ENCODE measurements around the gene MTHFD1. TPM values are rescaled to one million over a fixed set of nuclear protein-coding genes. Genes with fewer than 3 reads are reported as not detected.

The MTHFD1 gene
- total RNA-seq, 4 donors from 2014 or later = 36.2 to 68.7 (median 42.0) TPM

DNA sequence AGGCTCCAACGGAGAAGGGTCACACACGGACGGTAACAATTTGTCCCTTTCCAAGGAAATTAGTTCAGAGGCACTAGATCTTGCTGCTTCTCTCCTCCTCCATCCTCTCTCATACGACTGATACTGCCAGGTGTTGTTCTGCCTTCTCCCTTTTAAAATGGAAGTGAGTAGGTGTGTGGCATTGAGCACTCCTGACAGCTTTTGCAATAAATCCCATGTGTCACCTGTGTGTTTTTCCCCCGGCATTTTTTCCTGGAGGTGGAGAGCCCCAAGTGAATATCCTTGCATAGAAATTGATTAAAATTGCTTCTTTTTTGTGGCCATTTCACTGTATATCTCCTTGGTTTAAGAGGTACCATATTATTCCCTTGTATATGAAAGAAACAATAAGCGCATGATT is 51.0 kb downstream of the MTHFD1 start:
- in situ Hi-C loops (cut with MboI; ENCODE audit: low sequenced_read_pairs in 4 of 4) (loop anchor here in 2 of 4 donors (10.0 to 25.0 kb wide), 2 partner anchors 196 to 198 kb away; no protein-coding TSS in a partner anchor), intact Hi-C loops (cut with DNase I; ENCODE audit: low total_unique reads) (no loop called here)
- no peaks in the 10 kb centered on the region for H3K9me3 ChIP-seq
- no peaks in the 10 kb centered on the region for H3K4me1 ChIP-seq
- no peak overlapping the region for H3K27ac ChIP-seq
- peaks cover 0 to 83% of the 10 kb centered on the region in 2 donors for H3K36me3 ChIP-seq
- TF ChIP-seq, protein P1, sequence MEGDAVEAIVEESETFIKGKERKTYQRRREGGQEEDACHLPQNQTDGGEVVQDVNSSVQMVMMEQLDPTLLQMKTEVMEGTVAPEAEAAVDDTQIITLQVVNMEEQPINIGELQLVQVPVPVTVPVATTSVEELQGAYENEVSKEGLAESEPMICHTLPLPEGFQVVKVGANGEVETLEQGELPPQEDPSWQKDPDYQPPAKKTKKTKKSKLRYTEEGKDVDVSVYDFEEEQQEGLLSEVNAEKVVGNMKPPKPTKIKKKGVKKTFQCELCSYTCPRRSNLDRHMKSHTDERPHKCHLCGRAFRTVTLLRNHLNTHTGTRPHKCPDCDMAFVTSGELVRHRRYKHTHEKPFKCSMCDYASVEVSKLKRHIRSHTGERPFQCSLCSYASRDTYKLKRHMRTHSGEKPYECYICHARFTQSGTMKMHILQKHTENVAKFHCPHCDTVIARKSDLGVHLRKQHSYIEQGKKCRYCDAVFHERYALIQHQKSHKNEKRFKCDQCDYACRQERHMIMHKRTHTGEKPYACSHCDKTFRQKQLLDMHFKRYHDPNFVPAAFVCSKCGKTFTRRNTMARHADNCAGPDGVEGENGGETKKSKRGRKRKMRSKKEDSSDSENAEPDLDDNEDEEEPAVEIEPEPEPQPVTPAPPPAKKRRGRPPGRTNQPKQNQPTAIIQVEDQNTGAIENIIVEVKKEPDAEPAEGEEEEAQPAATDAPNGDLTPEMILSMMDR (IDR thresholded peaks at IDR 0.05 in 4 of 5, conservative IDR thresholded peaks at IDR 0.05 in 1 of 5) = no peak
- no peak for TF ChIP-seq POLR2A (IDR thresholded peaks at IDR 0.05)
- H3K27me3 ChIP-seq = no peaks in the 10 kb centered on the region
- no peak overlapping the region for H3K4me3 ChIP-seq
- DNase-seq (no peak), ATAC-seq (no peak)

DNA sequence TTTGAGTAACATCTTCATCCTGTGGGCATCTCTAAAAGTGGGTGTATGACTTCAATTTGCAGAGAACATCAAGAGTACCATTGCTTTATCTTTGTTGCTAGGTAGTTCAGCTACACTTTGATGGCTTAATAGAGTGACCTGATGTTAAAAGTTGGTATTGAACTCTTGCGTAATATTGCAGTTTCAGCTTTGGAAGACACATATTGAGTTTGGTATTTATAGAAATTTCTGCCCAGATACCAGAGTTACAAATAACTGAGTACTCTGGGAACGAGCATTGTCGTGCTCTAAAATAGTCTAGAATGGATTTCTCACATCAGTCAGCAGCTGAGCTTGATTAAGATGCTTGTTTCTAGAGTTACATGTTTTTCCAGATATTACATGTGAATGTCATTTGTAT is 52.3 kb downstream of the MTHFD1 start:
- H3K27me3 ChIP-seq = no peaks in the 10 kb centered on the region
- TF ChIP-seq, protein P1 (IDR thresholded peaks at IDR 0.05 in 4 of 5, conservative IDR thresholded peaks at IDR 0.05 in 1 of 5) = no peak
- TF ChIP-seq POLR2A (IDR thresholded peaks at IDR 0.05) = no peak
- intact Hi-C loops (cut with DNase I; ENCODE audit: low total_unique reads) (no loop called here), in situ Hi-C loops (cut with MboI; ENCODE audit: low sequenced_read_pairs in 4 of 4) (loop anchor here in 1 of 4 donors (25.0 kb wide), 1 partner anchor 197 kb away; no protein-coding TSS in a partner anchor)
- no peak overlapping the region for H3K27ac ChIP-seq
- DNase-seq = no peak
- peaks cover 0 to 81% of the 10 kb centered on the region in 2 donors for H3K36me3 ChIP-seq
- H3K4me3 ChIP-seq = no peak overlapping the region
- no peak for ATAC-seq
- no peaks in the 10 kb centered on the region for H3K4me1 ChIP-seq
- no peaks in the 10 kb centered on the region for H3K9me3 ChIP-seq

DNA sequence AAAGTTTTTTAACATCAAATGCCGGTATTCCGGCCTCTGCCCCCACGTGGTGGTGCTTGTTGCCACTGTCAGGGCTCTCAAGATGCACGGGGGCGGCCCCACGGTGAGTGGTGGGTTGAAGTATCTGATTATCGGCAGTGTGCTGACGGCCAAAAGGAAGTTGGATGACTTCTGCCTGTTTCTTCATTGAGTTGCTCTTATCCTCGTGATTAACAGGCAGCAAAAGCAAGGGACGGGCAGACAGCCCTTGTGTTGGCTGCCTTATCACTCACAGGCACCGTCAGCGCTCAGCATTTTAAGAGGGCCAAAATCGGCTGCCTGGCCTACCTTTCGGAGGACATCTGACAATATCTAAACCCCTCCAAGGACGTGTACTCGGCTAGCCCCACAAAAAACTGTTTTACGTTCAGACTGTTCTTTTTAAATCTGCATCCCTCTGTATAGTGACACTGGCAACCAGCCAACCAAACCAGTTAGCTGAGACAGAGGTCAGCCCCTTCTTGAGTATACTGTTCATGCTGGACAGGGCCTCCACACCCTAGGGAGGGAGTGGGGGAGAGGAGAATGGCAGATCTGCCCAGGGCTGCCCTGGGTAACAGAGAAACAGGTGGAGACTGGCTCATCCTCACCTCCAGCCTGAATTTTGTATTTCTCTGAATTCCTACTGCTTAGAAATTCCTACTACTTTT is 54.3 kb downstream of the MTHFD1 start:
- H3K36me3 ChIP-seq = peaks cover 0 to 65% of the 10 kb centered on the region in 2 donors
- ATAC-seq (no peak), DNase-seq (no peak)
- intact Hi-C loops (cut with DNase I; ENCODE audit: low total_unique reads) = no loop called here
- no peak overlapping the region for H3K27ac ChIP-seq
- no peak for TF ChIP-seq POLR2A (IDR thresholded peaks at IDR 0.05)
- TF ChIP-seq, protein P1 (IDR thresholded peaks at IDR 0.05 in 4 of 5, conservative IDR thresholded peaks at IDR 0.05 in 1 of 5) = no peak
- H3K4me3 ChIP-seq = no peak overlapping the region
- H3K4me1 ChIP-seq = no peaks in the 10 kb centered on the region
- H3K9me3 ChIP-seq = no peaks in the 10 kb centered on the region
- in situ Hi-C loops (cut with MboI; ENCODE audit: low sequenced_read_pairs in 4 of 4) = loop anchor here in 1 of 4 donors (25.0 kb wide), 1 partner anchor 195 kb away; no protein-coding TSS in a partner anchor
- no peaks in the 10 kb centered on the region for H3K27me3 ChIP-seq

DNA sequence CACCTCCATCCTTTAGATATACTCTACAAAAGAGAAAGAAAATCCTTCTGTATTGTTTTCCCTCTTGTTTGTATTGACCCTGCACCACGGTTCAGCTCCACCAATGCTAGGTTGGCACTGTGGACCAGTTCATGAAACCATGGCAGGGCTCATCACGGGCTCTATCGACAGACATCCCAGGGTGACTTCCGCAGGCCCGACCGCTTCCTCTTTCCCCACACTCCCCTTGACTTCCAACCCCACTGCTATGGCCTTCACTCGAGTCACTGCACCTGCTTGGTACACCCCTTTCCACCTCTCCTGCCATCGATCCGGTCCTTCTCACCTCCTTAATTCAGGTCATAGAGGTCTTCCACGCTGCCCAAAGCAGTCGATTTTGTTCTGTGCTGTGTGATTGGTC is 56.0 kb downstream of the MTHFD1 start:
- no peak overlapping the region for H3K27ac ChIP-seq
- H3K4me3 ChIP-seq = no peak overlapping the region
- no peaks in the 10 kb centered on the region for H3K27me3 ChIP-seq
- in situ Hi-C loops (cut with MboI; ENCODE audit: low sequenced_read_pairs in 4 of 4) (loop anchor here in 1 of 4 donors (25.0 kb wide), 1 partner anchor 193 kb away; no protein-coding TSS in a partner anchor), intact Hi-C loops (cut with DNase I; ENCODE audit: low total_unique reads) (no loop called here)
- DNase-seq (no peak), ATAC-seq (no peak)
- peaks cover 0 to 62% of the 10 kb centered on the region in 2 donors for H3K36me3 ChIP-seq
- no peaks in the 10 kb centered on the region for H3K4me1 ChIP-seq
- TF ChIP-seq, protein P1 (IDR thresholded peaks at IDR 0.05 in 4 of 5, conservative IDR thresholded peaks at IDR 0.05 in 1 of 5) = no peak
- no peak for TF ChIP-seq POLR2A (IDR thresholded peaks at IDR 0.05)
- no peaks in the 10 kb centered on the region for H3K9me3 ChIP-seq

Measured in gastrocnemius medialis (tissue), 4 donors.